ENCODE results near the gene SPATA13.

SPATA13 gene

DNA sequence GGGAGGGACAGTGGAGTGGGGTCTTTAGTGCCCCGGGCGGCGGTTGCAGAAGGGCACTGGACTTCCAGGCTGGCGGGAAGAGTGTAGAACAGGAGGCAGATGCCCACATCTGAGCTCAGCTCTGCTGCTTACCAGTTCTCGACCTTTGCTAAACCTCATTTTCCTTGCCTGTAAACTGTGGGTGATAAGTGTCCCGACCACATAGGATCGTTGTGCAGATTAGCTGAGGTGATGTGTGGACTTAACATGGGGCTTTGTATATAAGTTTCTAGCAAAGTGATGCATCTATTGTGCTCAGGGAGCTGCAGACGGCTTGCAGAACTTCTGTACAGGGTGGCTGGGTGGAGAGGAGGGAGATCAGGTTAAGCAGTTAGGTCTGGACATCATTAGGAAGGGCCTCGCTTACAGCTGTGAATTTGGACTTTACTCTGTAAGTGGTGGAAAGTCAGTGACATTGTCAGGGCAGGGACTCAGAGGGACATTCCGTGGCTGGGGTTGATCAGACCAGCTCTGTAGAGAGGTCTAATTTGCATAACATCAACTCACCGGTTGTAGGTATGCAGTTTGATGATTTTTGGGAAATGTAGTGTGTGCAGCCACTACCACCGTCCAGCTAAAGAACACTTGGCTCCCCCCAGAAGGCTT lies 70.0 kb downstream of the SPATA13 start:
- Histone ChIP-seq H3K4me3 (ENCODE audit: low read length) (no peak overlapping the region), H3K9me3 (replicated peaks; ENCODE audit: low read length) (no peaks in the 10 kb centered on the region), H3K9ac (ENCODE audit: low read depth, low read length) (no peak overlapping the region), H3K4me2 (ENCODE audit: low read length) (no peak overlapping the region), H3K27me3 (ENCODE audit: control insufficient read depth, insufficient read depth, low read length) (no peaks in the 10 kb centered on the region), H3K36me3 (ENCODE audit: insufficient read depth, low read length) (no peaks in the 10 kb centered on the region), H3K4me1 (ENCODE audit: control insufficient read depth, insufficient read depth, low read length) (no peaks in the 10 kb centered on the region)

- no peak overlapping the region for H3K4me2 ChIP-seq (ENCODE audit: low read length)
- no peak overlapping the region for H3K9ac ChIP-seq (ENCODE audit: low read depth, low read length)
- H3K4me1 ChIP-seq (ENCODE audit: control insufficient read depth, insufficient read depth, low read length), result no peaks in the 10 kb centered on the region
- no peaks in the 10 kb centered on the region for H3K9me3 ChIP-seq (replicated peaks; ENCODE audit: low read length)
- H3K27me3 ChIP-seq (ENCODE audit: control insufficient read depth, insufficient read depth, low read length), result no peaks in the 10 kb centered on the region
- no peaks in the 10 kb centered on the region for H3K36me3 ChIP-seq (ENCODE audit: insufficient read depth, low read length)
- no peak overlapping the region for H3K4me3 ChIP-seq (ENCODE audit: low read length)
These were observed 70.9 kb downstream of the SPATA13 start for GRCh38 chr13:24231377-24231776.

DNA sequence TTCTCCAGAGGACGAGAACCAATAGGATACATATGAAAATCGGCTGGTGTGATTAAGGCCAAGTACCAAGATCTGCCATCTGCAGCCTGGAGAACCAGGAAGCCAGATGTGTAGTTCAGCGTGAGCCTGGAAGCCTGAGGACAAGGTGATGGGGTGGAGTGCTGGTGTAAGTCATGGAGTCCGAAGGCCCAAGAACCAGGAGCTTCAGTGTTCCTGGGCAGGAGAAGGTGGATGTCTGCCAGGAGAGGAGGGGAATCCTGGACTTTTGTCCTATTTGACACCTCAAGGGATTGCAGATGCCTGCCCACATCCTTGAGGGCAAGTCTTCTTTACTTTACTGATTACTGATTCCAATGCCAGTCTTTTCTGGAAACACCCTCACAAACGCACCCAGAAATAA lies 71.5 kb downstream of the SPATA13 start:
- no peaks in the 10 kb centered on the region for H3K36me3 ChIP-seq (ENCODE audit: insufficient read depth, low read length)
- H3K4me1 ChIP-seq (ENCODE audit: control insufficient read depth, insufficient read depth, low read length), result no peaks in the 10 kb centered on the region
- no peak overlapping the region for H3K4me2 ChIP-seq (ENCODE audit: low read length)
- no peak overlapping the region for H3K9ac ChIP-seq (ENCODE audit: low read depth, low read length)
- no peaks in the 10 kb centered on the region for H3K27me3 ChIP-seq (ENCODE audit: control insufficient read depth, insufficient read depth, low read length)
- H3K4me3 ChIP-seq (ENCODE audit: low read length), result no peak overlapping the region
- H3K9me3 ChIP-seq (replicated peaks; ENCODE audit: low read length), result no peaks in the 10 kb centered on the region

DNA sequence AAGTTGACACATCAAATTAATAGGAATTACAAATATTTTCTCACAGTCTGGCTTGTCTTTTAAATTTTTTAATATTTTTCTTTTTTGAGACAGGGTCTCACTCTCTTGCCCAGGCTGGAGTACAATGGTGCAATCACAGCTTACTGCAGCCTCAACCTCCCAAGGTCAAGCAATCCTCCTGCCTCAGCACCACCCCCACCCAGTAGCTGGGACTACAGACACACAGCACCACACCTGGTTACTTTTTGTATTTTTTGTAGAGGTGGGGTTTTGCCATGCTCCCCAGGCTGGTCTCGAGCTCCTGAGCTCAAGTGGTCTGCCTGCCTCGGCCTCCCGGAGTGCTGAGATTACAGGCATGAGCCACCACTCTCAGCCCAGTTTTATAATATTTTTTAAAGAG lies 72.0 kb downstream of the SPATA13 start:
- Histone ChIP-seq H3K9ac (ENCODE audit: low read depth, low read length) (no peak overlapping the region), H3K9me3 (replicated peaks; ENCODE audit: low read length) (no peaks in the 10 kb centered on the region), H3K4me3 (ENCODE audit: low read length) (no peak overlapping the region), H3K27me3 (ENCODE audit: control insufficient read depth, insufficient read depth, low read length) (no peaks in the 10 kb centered on the region), H3K36me3 (ENCODE audit: insufficient read depth, low read length) (no peaks in the 10 kb centered on the region), H3K4me2 (ENCODE audit: low read length) (no peak overlapping the region), H3K4me1 (ENCODE audit: control insufficient read depth, insufficient read depth, low read length) (no peaks in the 10 kb centered on the region)

- H3K27me3 ChIP-seq (ENCODE audit: control insufficient read depth, insufficient read depth, low read length), result no peaks in the 10 kb centered on the region
- peak overlapping the region; percentile 17 for H3K9ac ChIP-seq (ENCODE audit: low read depth, low read length)
- H3K4me2 ChIP-seq (ENCODE audit: low read length), result peak overlapping the region; percentile 61
- no peaks in the 10 kb centered on the region for H3K4me1 ChIP-seq (ENCODE audit: control insufficient read depth, insufficient read depth, low read length)
- H3K4me3 ChIP-seq (ENCODE audit: low read length), result peak overlapping the region; percentile 8
- H3K9me3 ChIP-seq (replicated peaks; ENCODE audit: low read length), result no peaks in the 10 kb centered on the region
- no peaks in the 10 kb centered on the region for H3K36me3 ChIP-seq (ENCODE audit: insufficient read depth, low read length)
These were observed 72.9 kb downstream of the SPATA13 start for GRCh38 chr13:24233351-24233901.

DNA sequence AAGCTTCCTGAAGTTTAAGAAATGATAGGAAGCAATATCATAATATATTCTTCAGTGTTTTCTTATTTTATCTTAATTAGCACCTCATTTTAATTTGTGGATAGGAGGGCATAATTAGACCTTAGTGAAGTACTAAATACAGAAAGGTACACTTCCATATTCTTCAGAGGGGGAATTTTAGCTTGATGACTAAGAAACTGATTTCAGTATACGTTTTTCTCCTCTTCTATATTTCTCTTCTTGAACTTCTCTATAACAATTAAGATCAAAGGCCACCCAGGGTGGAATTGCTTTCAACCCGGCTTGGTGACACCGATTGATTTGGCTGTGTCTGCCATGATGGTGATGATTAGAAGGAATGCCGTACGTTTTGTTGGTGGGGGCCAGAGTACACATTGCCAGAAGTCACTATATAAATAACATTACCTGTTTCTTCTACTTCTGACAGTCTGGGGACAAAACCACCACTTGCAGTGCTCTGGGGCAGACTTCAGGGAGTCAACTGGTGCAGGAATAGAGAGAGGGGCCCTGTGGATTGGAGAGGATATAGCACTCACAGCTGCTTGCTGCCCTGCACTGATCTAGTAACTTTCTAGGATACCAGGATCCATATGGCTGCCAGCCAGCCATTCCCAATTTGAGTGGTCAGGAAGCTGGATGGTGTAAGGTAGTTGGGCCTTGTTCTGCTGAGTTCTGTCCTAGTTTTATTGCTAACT lies 73.8 kb downstream of the SPATA13 start:
- no peaks in the 10 kb centered on the region for H3K9me3 ChIP-seq (replicated peaks; ENCODE audit: low read length)
- H3K4me2 ChIP-seq (ENCODE audit: low read length), result no peak overlapping the region
- no peak overlapping the region for H3K9ac ChIP-seq (ENCODE audit: low read depth, low read length)
- H3K36me3 ChIP-seq (ENCODE audit: insufficient read depth, low read length), result no peaks in the 10 kb centered on the region
- H3K27me3 ChIP-seq (ENCODE audit: control insufficient read depth, insufficient read depth, low read length), result no peaks in the 10 kb centered on the region
- H3K4me1 ChIP-seq (ENCODE audit: control insufficient read depth, insufficient read depth, low read length), result no peaks in the 10 kb centered on the region
- H3K4me3 ChIP-seq (ENCODE audit: low read length), result no peak overlapping the region

GRCh38 chr13:24237356-24237755 lies 76.8 kb downstream of the SPATA13 start:
- Histone ChIP-seq H3K9ac (ENCODE audit: low read depth, low read length) (no peak overlapping the region), H3K36me3 (ENCODE audit: insufficient read depth, low read length) (no peaks in the 10 kb centered on the region), H3K27me3 (ENCODE audit: control insufficient read depth, insufficient read depth, low read length) (no peaks in the 10 kb centered on the region), H3K4me1 (ENCODE audit: control insufficient read depth, insufficient read depth, low read length) (no peaks in the 10 kb centered on the region), H3K9me3 (replicated peaks; ENCODE audit: low read length) (no peaks in the 10 kb centered on the region), H3K4me2 (ENCODE audit: low read length) (no peak overlapping the region), H3K4me3 (ENCODE audit: low read length) (no peak overlapping the region)

DNA sequence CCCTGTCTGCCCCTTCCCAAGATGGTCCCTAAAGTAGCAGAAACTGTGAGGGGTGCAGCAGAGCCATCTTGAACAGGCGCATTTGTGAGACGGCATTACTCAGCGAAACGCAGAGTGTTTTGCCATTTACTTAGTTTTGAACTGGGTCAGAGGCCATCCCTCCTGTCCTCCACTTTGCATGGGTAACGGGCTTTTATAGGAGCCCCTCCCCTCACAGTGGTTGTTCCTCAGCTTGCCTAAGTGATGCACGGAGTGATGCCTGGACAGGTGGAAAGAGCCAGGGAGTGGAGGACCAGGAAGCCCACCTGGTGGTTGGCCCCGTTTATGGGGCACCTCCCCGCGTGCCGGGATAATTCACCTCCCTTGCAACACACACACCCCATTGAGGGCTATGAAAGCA lies 80.8 kb downstream of the SPATA13 start:
- Histone ChIP-seq H3K27me3 (ENCODE audit: control insufficient read depth, insufficient read depth, low read length) (no peaks in the 10 kb centered on the region), H3K9ac (ENCODE audit: low read depth, low read length) (no peak overlapping the region), H3K4me1 (ENCODE audit: control insufficient read depth, insufficient read depth, low read length) (no peaks in the 10 kb centered on the region), H3K9me3 (replicated peaks; ENCODE audit: low read length) (no peaks in the 10 kb centered on the region), H3K4me3 (ENCODE audit: low read length) (no peak overlapping the region), H3K4me2 (ENCODE audit: low read length) (no peak overlapping the region), H3K36me3 (ENCODE audit: insufficient read depth, low read length) (no peaks in the 10 kb centered on the region)

GRCh38 chr13:24242100-24242499 lies 81.6 kb downstream of the SPATA13 start:
- Histone ChIP-seq H3K4me2 (ENCODE audit: low read length) (no peak overlapping the region), H3K9ac (ENCODE audit: low read depth, low read length) (no peak overlapping the region), H3K4me3 (ENCODE audit: low read length) (no peak overlapping the region), H3K9me3 (replicated peaks; ENCODE audit: low read length) (no peaks in the 10 kb centered on the region), H3K36me3 (ENCODE audit: insufficient read depth, low read length) (no peaks in the 10 kb centered on the region), H3K4me1 (ENCODE audit: control insufficient read depth, insufficient read depth, low read length) (no peaks in the 10 kb centered on the region), H3K27me3 (ENCODE audit: control insufficient read depth, insufficient read depth, low read length) (no peaks in the 10 kb centered on the region)

- Histone ChIP-seq H3K9ac (ENCODE audit: low read depth, low read length) (no peak overlapping the region), H3K4me2 (ENCODE audit: low read length) (no peak overlapping the region), H3K4me3 (ENCODE audit: low read length) (no peak overlapping the region), H3K9me3 (replicated peaks; ENCODE audit: low read length) (no peaks in the 10 kb centered on the region), H3K4me1 (ENCODE audit: control insufficient read depth, insufficient read depth, low read length) (no peaks in the 10 kb centered on the region), H3K27me3 (ENCODE audit: control insufficient read depth, insufficient read depth, low read length) (no peaks in the 10 kb centered on the region), H3K36me3 (ENCODE audit: insufficient read depth, low read length) (no peaks in the 10 kb centered on the region)
These were observed 82.8 kb downstream of the SPATA13 start for GRCh38 chr13:24243302-24243701.

- H3K36me3 ChIP-seq (ENCODE audit: insufficient read depth, low read length), result no peaks in the 10 kb centered on the region
- no peaks in the 10 kb centered on the region for H3K4me1 ChIP-seq (ENCODE audit: control insufficient read depth, insufficient read depth, low read length)
- no peak overlapping the region for H3K9ac ChIP-seq (ENCODE audit: low read depth, low read length)
- no peak overlapping the region for H3K4me2 ChIP-seq (ENCODE audit: low read length)
- no peaks in the 10 kb centered on the region for H3K27me3 ChIP-seq (ENCODE audit: control insufficient read depth, insufficient read depth, low read length)
- no peaks in the 10 kb centered on the region for H3K9me3 ChIP-seq (replicated peaks; ENCODE audit: low read length)
- no peak overlapping the region for H3K4me3 ChIP-seq (ENCODE audit: low read length)
These were observed 84.3 kb downstream of the SPATA13 start for GRCh38 chr13:24244802-24245201.

DNA sequence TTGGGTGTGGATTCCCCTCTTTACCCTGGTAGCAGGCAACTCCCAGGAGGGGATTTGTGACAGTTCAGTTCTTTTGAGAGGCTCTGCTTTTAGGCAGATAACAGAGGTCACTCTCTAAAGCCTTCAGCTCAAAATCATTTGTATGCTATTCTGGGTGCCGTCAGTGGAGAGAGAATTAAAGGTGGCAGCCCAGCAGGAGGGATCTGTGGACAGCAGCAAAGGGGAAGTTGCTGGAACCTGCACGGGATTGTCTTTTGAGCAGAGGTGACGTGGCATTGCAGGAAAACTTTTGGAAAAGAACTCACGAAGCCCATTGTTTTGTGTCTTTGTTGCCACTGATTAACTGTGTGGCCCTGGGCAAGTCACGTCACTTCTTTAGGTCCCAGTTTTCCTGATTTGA lies 86.5 kb downstream of the SPATA13 start:
- no peak overlapping the region for H3K4me2 ChIP-seq (ENCODE audit: low read length)
- H3K27me3 ChIP-seq (ENCODE audit: control insufficient read depth, insufficient read depth, low read length), result no peaks in the 10 kb centered on the region
- H3K4me3 ChIP-seq (ENCODE audit: low read length), result no peak overlapping the region
- no peaks in the 10 kb centered on the region for H3K36me3 ChIP-seq (ENCODE audit: insufficient read depth, low read length)
- H3K9ac ChIP-seq (ENCODE audit: low read depth, low read length), result no peak overlapping the region
- no peaks in the 10 kb centered on the region for H3K9me3 ChIP-seq (replicated peaks; ENCODE audit: low read length)
- no peaks in the 10 kb centered on the region for H3K4me1 ChIP-seq (ENCODE audit: control insufficient read depth, insufficient read depth, low read length)
